ENCODE measurements around the gene GJC2. TPM values are rescaled to one million over a fixed set of nuclear protein-coding genes. Genes with fewer than 3 reads are reported as not detected.

Gene GJC2
- total RNA-seq, 1 experiment from 2014 or later = 1.5 TPM

GRCh38 chr1:228208831-228209551, 59.3 kb downstream of the GJC2 start:
- Histone ChIP-seq H3K27me3 (replicated peaks; ENCODE audit: control insufficient read depth, insufficient read depth, low read length) (no peaks in the 10 kb centered on the region), H3K9me3 (no peaks in the 10 kb centered on the region), H3K36me3 (ENCODE audit: control insufficient read depth, insufficient read depth, low read length) (no peaks in the 10 kb centered on the region), H3K4me3 (ENCODE audit: low read depth, low read length) (no peak overlapping the region), H3K4me1 (no peaks in the 10 kb centered on the region)
- no peak for DNase-seq
- ChIA-PET CTCF (no interaction called here), POLR2A (no interaction called here)
- intact Hi-C loops (cut with micrococcal nuclease; ENCODE audit: unreplicated experiment) = no loop called here
- TF ChIP-seq CTCF (IDR thresholded peaks at IDR 0.05; ENCODE audit: insufficient read depth in 1 of 2, low read depth in 1 of 2, low read length in 1 of 2, severe bottlenecking in 1 of 2, unreplicated experiment in 1 of 2) = no peak
- Mint-ChIP-seq H3K27me3 (ENCODE audit: insufficient read depth, unreplicated experiment) (peaks cover under 1% of the 10 kb centered on the region), H3K4me1 (ENCODE audit: low read depth, unreplicated experiment) (no peaks in the 10 kb centered on the region), H3K27ac (ENCODE audit: unreplicated experiment) (no peak overlapping the region), H3K4me3 (ENCODE audit: unreplicated experiment) (no peak overlapping the region), H3K9me3 (ENCODE audit: unreplicated experiment) (no peaks in the 10 kb centered on the region), H3K36me3 (ENCODE audit: insufficient read depth, unreplicated experiment) (no peaks in the 10 kb centered on the region)
- no TSS peak for BruUV-seq (replicated peaks)

Other genes starting within 250 kb of the GJC2 start
- 0.32 and 0.68 TPM in 2 replicates for gene WNT9A, start 202.0 kb upstream of the GJC2 start, total RNA-seq (2022)
- 0.09 TPM in 2 replicates for gene WNT3A, start 142.9 kb upstream of the GJC2 start, total RNA-seq (2022)
- gene ARF1, start 67.2 kb upstream of the GJC2 start, total RNA-seq (2022) = 374 and 378 TPM in 2 replicates
- gene C1orf35, start 46.6 kb upstream of the GJC2 start, total RNA-seq (2022) = 34.2 and 34.5 TPM in 2 replicates
- gene MRPL55, start 40.6 kb upstream of the GJC2 start, total RNA-seq (2022) = 63.7 and 69.9 TPM in 2 replicates
- gene GUK1, start 9.7 kb upstream of the GJC2 start, total RNA-seq (2022) = 73.6 and 74.4 TPM in 2 replicates
- 14.3 and 15.4 TPM in 2 replicates for gene IBA57, start 15.9 kb downstream of the GJC2 start, total RNA-seq (2022)
- gene OBSCN, start 58.1 kb downstream of the GJC2 start, total RNA-seq (2022) = 5.6 and 6.4 TPM in 2 replicates

Data from Caco-2 (cell line).